Activated T-helper 17 cell treated with anti-CD3 and anti-CD28 coated beads, Interleukin-2, amount 50 U/mL, for 72 hours (primary cell): ENCODE measurements around the gene TPST1. TPM values are rescaled to one million over a fixed set of nuclear protein-coding genes. Genes with fewer than 3 reads are reported as not detected.
"Not testable (repeated sequence)": the region's sequence is repeated elsewhere in the genome, so short reads cannot be mapped to it uniquely, and the experiment has no call there.

ENCODE experiments used
- ATAC-seq: fragments of 150-1000 bp; cut with Tn5 transposase; replicated peaks from 2 replicates; pipeline ENCODE4 v1.10.0; 2021; ENCODE audit warnings: mild to moderate bottlenecking, moderate library complexity
- H3K27ac Mint-ChIP-seq: one replicate; pipeline ENCODE4 v1.8.0; 2022; ENCODE audit warnings: mixed read lengths
- H3K27me3 Mint-ChIP-seq: one replicate; pipeline ENCODE4 v1.8.0; 2022; ENCODE audit warnings: mixed read lengths
- H3K36me3 Mint-ChIP-seq: one replicate; pipeline ENCODE4 v1.8.0; 2022; ENCODE audit warnings: low read depth, mild to moderate bottlenecking, mixed read lengths
- H3K4me1 Mint-ChIP-seq: one replicate; pipeline ENCODE4 v1.8.0; 2022; ENCODE audit warnings: mixed read lengths
- H3K4me3 Mint-ChIP-seq: one replicate; pipeline ENCODE4 v1.8.0; 2022; ENCODE audit warnings: mild to moderate bottlenecking, mixed read lengths
- H3K9me3 Mint-ChIP-seq: one replicate; pipeline ENCODE4 v1.8.0; 2022; ENCODE audit warnings: mixed read lengths
- total RNA-seq, 2 donors: library from RNA; stranded (reverse); gene quantifications; one replicate each; pipeline ENCODE4 v1.2.3, GENCODE V29; 2022

Gene TPST1
- total RNA-seq, 2 donors from 2014 or later, result 0.84 to 0.93 TPM

DNA sequence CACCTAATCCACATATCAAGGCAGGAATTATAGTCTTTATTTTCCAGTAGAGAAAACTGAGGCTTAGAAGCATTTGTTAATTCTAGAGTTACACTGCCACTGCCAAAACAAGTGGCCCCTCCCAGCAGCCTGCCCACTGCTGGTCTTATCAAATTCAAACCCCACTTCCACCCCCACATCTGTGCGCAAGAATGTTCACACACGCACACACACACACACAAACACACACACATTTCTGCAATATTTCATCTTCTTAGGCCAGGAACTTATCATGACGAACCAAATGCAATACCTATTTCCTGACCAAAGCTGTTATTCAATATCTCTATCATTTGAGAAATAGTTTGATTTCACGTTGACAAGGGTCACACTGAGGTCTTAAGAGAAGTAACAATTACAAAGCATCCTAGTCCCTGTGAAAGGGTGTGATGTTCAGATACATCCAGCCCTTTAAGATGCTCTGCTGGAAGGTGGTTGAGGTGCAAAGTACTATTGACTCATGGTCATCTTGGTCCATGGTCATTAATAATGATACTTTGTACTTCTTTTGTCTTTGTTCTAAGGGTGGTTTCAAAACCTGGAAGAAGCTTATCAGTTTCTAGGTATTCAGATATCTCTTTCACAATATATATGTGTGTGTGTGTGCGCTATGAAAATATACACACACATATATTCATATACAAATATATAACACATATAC, 169.2 kb downstream of the TPST1 start:
- not testable (repeated sequence) for H3K36me3 Mint-ChIP-seq, ATAC-seq, H3K27me3 Mint-ChIP-seq, H3K4me3 Mint-ChIP-seq, H3K9me3 Mint-ChIP-seq, H3K27ac Mint-ChIP-seq, H3K4me1 Mint-ChIP-seq

DNA sequence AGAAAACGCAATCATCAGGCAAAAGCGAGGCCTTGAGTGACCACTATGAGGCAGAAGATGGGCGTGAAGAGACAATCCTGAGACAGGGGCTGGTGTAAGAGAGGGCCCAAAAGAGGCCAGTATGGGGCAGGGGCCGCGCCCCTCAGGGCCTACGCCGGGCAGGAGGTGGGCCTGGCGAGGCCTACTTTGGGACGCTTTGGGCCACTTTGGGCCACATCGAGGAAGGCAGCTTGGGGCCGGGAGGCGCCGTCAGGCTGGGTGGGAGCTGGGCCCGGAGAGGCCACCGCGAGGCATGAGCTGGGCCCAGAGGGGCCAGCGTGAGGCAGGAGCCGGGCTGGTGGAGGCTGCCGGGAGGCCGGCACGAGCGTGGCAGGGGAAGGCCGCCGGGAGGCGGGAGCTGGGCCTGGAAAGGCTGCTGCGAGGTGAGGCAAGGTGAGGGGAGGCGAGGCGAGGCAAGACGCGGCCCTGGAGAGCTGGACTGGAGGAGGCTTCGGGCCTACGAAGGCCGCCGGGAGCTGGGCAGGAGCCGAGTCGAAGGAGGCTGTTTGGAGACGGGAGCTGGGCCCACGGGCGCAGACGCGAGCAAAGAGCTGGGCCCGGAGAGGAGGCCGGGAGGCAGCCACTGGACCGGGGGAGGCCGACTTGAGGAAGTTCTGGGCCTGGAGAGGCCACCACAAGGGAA, 171.3 kb downstream of the TPST1 start:
- H3K4me3 Mint-ChIP-seq, result no peak overlapping the region
- H3K27ac Mint-ChIP-seq, result no peak overlapping the region
- H3K9me3 Mint-ChIP-seq, result peaks cover 5% of the 10 kb centered on the region
- no peak for ATAC-seq
- H3K36me3 Mint-ChIP-seq, result peaks cover 17% of the 10 kb centered on the region
- no peaks in the 10 kb centered on the region for H3K27me3 Mint-ChIP-seq
- H3K4me1 Mint-ChIP-seq, result no peaks in the 10 kb centered on the region

DNA sequence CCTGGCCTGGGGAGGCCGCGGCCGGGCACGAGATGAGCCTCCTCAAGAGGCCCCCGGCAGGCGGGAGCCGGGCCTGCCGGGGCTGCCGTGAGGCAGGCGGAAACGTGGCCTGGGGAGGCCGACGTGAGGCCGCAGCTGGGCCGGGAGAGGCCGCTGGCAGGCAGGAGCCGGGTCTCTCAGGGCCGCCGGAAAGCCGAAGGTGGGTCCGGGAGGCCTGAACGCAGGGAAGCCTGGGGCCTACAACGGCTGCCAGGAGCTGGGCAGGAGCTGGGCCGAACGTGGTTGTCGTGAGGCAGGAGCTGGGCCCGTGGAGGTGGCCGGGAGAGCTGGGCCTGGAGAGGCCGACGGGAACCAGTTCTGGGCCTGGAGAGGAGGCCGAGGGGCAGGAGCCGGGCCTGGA, 171.9 kb downstream of the TPST1 start:
- Mint-ChIP-seq H3K27ac (no peak overlapping the region), H3K27me3 (no peaks in the 10 kb centered on the region), H3K36me3 (peaks cover 17% of the 10 kb centered on the region), H3K9me3 (peaks cover 5% of the 10 kb centered on the region), H3K4me3 (no peak overlapping the region), H3K4me1 (no peaks in the 10 kb centered on the region)
- ATAC-seq, result no peak

DNA sequence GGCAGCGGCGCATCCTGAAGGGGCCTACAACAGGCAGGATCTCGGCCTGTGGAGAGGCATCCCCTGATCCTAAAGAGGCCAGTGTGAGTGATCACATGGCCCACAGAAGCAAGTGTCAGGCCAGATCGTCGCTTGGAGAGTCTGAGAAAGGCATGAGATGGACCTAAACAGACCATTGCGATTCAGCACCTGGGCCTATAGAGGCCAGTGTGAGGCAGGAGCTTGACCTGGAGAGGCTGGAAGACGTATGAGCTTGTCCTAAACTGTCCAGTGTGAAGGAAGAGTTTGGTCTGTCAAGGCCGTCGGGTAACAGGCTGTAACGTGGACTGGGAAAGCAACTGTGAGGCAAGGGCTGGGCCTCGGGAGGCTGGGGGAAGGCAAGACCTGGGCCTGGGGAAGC, 172.6 kb downstream of the TPST1 start:
- Mint-ChIP-seq H3K4me3 (no peak overlapping the region), H3K27ac (no peak overlapping the region), H3K36me3 (peaks cover 17% of the 10 kb centered on the region), H3K27me3 (no peaks in the 10 kb centered on the region), H3K9me3 (peaks cover 5% of the 10 kb centered on the region), H3K4me1 (no peaks in the 10 kb centered on the region)
- ATAC-seq, result no peak

DNA sequence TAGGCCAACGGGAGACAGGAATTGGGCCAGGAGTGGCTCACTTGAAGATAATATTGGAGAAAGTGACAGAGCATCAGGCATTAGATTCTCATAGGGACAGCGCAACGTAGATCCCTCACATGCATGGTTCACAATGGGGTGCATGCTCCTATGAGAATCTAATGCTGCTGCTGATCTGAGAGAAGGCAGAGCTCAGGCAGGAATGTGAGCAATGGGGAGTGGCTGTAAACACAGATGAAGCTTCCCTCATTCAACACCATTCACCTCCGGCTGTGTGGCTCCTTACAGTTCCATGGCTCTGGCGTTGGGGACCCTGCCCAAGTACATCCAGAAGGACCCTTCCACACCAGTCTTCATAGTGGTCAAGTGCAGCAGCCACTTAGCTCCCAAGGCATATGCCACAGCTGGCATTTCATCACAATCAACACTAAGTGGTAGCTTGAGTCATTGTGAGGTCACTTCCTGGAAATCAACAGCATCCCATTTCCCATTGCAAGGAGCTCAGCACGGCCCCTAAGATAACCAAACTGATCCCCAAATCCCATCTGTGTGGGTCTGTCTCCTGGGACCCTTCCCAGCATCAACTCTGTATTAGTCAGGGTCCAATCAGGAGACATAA, 174.5 kb downstream of the TPST1 start:
- ATAC-seq, result no peak
- no peak overlapping the region for H3K4me3 Mint-ChIP-seq
- peaks cover 17% of the 10 kb centered on the region for H3K36me3 Mint-ChIP-seq
- H3K27me3 Mint-ChIP-seq, result no peaks in the 10 kb centered on the region
- H3K27ac Mint-ChIP-seq, result peak overlapping the region; percentile 39
- no peaks in the 10 kb centered on the region for H3K4me1 Mint-ChIP-seq
- peaks cover 5% of the 10 kb centered on the region for H3K9me3 Mint-ChIP-seq

DNA sequence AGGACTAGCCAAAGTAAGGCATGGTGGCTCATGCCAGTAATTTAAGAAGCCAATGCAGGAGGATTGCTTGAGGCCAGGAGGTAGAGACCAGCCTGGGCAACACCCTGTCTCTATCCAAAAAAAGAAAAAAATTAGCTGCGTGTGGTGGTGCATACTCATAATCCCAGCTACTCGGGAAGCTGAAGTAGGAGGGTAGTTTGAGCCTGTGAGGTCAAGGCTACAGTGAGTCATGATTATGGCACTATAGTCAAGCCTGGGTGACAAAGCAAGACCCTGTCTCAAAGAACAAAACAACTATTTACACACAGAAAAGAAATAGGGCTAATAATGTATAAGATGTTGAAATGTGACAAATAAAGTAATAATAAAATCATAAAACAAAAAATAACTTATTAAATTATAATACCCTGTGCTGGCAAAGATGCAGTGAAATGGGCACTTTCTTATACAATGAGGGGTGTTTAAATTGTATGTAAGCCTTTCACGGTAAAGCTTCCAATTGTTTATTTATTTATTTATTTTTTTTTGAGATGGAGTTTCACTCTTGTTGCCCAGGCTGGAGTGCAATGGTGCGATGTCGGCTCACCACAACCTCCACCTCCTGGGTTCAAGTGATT, 175.2 kb downstream of the TPST1 start:
- Mint-ChIP-seq H3K4me1 (peaks cover 2% of the 10 kb centered on the region), H3K36me3 (peaks cover 17% of the 10 kb centered on the region), H3K27ac (no peak overlapping the region), H3K27me3 (no peaks in the 10 kb centered on the region), H3K4me3 (no peak overlapping the region), H3K9me3 (peaks cover 5% of the 10 kb centered on the region)
- ATAC-seq, result no peak

DNA sequence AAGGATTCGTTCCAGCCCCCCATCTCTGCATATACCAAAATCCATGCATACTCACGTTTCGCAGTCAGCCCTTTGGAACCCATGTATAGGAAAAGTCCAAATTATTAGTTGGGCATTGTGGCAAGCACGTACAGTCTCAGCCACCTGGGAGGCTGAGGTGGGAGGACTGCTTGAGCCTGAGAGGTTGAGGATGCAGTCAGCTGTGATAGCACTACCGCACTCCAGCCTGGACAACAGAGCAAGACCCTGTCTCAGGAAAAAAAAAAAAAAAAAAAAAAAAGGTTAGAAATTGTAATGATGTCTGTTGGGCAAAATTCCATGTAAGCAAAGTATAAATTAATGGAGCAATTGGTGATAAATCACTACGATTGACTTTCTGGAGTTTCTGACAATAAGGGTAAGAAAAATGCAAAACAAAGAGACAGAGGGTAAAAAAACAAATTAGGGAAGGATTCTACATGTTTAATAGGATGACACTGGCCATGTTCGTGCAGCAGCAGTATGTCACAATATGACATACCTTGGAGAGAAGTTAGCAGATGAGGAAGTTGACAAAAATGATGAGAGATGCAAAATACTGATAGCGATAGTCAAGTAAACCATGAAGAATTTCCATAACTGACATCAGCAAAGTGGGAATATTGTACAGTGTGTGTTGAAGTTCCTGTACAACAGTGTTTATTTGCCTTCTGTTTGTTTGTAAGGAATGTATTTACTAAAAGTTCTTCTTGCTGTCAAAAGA, 177.2 kb downstream of the TPST1 start:
- not testable (repeated sequence) for H3K4me3 Mint-ChIP-seq, H3K4me1 Mint-ChIP-seq, ATAC-seq, H3K27me3 Mint-ChIP-seq, H3K27ac Mint-ChIP-seq, H3K9me3 Mint-ChIP-seq
- peaks cover 17% of the 10 kb centered on the region for H3K36me3 Mint-ChIP-seq

DNA sequence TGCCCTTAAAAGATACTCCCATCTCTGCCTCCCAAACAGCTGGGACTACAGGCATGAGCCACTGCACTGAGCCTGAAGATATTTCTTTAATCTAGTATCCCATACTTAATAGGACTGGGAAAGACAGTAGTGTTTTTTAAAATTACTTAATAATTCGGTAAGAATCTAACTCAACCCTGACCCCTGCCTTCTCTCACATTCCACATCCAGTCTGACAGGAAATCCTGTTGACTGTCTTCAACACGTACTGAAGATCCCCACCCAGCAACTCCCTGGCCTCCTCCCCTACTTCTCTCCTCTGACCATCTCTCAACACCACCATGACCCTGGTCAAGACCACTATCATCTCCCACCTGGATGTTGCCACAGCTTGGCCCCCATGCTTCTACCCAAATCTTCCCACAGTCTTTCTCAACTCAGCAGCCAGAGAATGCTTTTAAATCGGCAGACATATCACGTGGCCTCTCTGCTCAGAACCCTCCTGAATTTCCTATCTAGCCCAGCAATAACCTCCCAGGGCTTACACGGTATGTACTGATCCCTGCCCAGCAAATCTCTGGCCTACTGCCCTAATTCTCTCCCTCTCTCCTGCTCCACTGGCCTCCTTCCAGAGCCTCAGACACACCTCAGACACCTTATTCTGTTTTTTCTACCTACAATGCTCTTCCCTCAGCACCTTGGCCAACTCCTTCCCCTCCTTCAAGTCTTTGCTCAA, 180.2 kb downstream of the TPST1 start:
- not testable (repeated sequence) for ATAC-seq
- H3K27ac Mint-ChIP-seq, result peak overlapping the region; percentile 14

DNA sequence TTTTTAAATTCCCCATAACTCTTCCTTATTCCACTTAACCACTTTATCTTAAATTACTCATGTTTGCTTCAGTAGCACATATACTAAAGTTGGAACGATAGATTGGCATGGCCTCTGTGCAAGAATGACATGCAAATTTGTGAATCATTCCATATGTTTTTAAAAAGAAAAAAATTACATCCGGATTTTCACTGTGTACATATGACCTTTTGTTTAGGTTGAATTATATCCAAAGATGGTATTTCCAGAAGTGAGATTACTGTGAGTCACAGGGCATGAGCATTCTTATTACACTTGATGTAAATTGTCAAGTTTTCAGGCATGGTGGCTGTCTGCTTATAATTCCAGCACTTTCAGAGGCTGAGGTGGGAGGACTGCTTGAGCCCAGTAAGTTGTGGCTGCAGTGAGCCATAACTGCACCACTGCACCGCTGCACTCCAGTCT, 190.0 kb downstream of the TPST1 start:
- not testable (repeated sequence) for ATAC-seq, H3K27ac Mint-ChIP-seq, H3K27me3 Mint-ChIP-seq, H3K4me3 Mint-ChIP-seq, H3K36me3 Mint-ChIP-seq, H3K4me1 Mint-ChIP-seq, H3K9me3 Mint-ChIP-seq

More for the DNA sequence above, 180.2 kb downstream of the TPST1 start:
- H3K36me3 Mint-ChIP-seq, H3K4me3 Mint-ChIP-seq, H3K27me3 Mint-ChIP-seq, H3K4me1 Mint-ChIP-seq, H3K9me3 Mint-ChIP-seq: not testable (repeated sequence)

DNA sequence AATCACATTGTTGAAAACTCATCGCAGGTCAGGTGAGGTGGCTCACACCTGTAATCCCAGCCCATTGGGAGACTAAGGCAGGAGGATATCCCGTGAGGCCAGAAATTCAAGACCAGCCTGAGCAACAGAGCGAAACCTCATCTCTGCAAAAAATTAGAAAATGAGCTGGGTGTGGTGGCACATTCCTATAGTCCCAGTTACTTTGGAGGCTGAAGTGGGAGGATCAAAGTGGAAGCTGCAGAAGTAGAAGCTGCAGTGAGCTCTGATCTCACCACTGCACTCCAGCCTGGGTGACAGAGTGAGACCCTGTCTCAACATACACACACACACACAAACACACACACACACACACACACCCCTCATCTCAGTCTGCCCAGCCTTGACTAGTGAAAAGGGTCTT, 190.9 kb downstream of the TPST1 start:
- H3K4me1 Mint-ChIP-seq, H3K9me3 Mint-ChIP-seq, H3K27me3 Mint-ChIP-seq, H3K27ac Mint-ChIP-seq, ATAC-seq, H3K4me3 Mint-ChIP-seq, H3K36me3 Mint-ChIP-seq: not testable (repeated sequence)

DNA sequence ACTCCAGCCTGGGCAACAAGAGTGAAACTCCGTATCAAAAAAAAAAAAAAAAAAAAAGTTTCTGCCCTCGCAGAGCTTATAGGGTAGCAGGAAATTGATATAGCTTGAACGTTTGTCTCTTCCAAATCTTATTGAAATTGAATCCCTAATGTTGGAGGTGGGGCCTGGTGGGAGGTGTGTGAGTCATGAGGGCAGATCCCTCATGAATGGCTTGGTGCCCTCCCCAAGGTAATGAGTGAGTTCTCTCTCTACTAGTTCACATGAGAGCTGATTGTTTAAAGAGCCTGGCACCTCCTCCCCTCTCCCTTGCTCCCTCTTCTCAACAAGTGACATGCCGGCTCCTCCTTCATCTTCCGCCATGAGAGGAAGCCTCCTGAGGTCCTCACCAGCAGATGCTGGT, 193.7 kb downstream of the TPST1 start:
- H3K27me3 Mint-ChIP-seq, H3K27ac Mint-ChIP-seq, ATAC-seq, H3K9me3 Mint-ChIP-seq, H3K4me1 Mint-ChIP-seq, H3K4me3 Mint-ChIP-seq: not testable (repeated sequence)
- peaks cover 11% of the 10 kb centered on the region for H3K36me3 Mint-ChIP-seq

DNA sequence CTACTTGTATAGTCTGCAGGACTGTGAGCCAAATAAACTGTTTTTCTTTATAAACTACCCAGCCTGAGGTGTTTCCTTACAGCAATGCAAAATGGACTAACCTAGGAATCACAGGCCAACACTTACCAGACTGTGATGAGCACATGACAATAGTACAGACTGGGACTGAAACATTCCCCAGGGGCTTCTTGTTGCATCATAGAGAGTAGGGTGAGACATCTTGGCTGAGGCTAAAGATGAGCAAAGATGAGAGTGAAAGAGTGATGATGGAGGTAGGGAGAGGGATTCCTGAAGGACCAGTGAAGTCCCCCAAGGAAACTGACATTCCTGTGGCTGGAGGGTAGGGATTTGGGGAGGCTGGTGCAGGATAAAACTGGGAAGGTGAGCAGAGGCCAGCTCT, 194.4 kb downstream of the TPST1 start:
- H3K9me3 Mint-ChIP-seq, result peaks cover 5% of the 10 kb centered on the region
- H3K27ac Mint-ChIP-seq, result peak overlapping the region; percentile 67
- no peaks in the 10 kb centered on the region for H3K27me3 Mint-ChIP-seq
- H3K36me3 Mint-ChIP-seq, result peaks cover 11% of the 10 kb centered on the region
- H3K4me3 Mint-ChIP-seq, result no peak overlapping the region
- no peak for ATAC-seq
- H3K4me1 Mint-ChIP-seq, result no peaks in the 10 kb centered on the region

DNA sequence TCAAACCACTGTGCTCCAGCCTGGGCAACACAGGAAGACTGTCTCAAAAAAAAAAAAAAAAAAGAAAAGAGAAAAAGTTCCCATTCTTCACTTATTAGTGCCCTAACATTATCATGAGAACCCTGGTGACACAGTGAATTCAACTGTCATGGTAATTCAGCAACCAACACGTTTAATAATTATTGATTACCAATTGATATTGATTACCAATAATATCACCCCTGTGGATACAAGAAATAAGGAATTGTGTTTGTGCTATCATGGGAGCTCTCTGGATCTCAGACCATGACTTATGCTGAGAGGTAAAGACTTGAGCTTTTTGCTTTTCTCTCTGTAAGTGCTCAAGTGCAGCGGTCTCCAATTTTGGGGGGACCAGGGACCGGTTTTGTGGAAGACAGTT, 195.3 kb downstream of the TPST1 start:
- Mint-ChIP-seq H3K36me3 (peaks cover 11% of the 10 kb centered on the region), H3K27me3 (no peaks in the 10 kb centered on the region), H3K27ac (no peak overlapping the region), H3K9me3 (peaks cover 5% of the 10 kb centered on the region), H3K4me1 (no peaks in the 10 kb centered on the region), H3K4me3 (no peak overlapping the region)
- no peak for ATAC-seq

DNA sequence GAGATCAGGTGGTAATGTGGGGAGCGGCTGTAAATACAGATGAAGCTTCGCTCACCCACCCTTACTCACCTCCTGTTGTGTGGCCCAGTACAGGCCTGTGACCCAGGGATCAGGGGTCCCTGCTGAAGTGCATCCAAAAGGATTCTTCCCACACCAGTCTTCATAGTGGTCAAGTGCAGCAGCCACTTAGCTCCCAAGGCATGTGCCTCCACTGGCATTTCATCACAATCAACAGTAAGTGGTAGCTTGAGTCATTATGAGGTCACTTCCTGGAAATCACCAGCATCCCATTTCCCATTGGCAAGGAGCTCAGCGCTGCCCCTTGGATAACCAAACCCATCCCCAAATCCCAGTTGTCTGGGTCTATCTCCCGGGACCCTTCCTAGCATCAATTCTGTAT, 196.0 kb downstream of the TPST1 start:
- H3K4me1 Mint-ChIP-seq, H3K4me3 Mint-ChIP-seq, H3K27ac Mint-ChIP-seq, ATAC-seq, H3K9me3 Mint-ChIP-seq, H3K27me3 Mint-ChIP-seq: not testable (repeated sequence)
- peaks cover 11% of the 10 kb centered on the region for H3K36me3 Mint-ChIP-seq
